ENCODE data around the gene CEPT1.

CEPT1 gene

GRCh38 chr1:111182052-111182451 lies 42.0 kb downstream of the CEPT1 start:
- Histone ChIP-seq H3K4me3 (ENCODE audit: insufficient read length, low read depth) (no peak overlapping the region), H3K4me1 (ENCODE audit: insufficient read depth, insufficient read length) (no peaks in the 10 kb centered on the region), H3K9ac (ENCODE audit: insufficient read length, low read depth) (no peak overlapping the region), H3K36me3 (ENCODE audit: insufficient read depth, insufficient read length, low read length) (peaks cover 40% of the 10 kb centered on the region), H3K9me3 (ENCODE audit: insufficient read depth, low read length) (no peaks in the 10 kb centered on the region), H3K27me3 (ENCODE audit: insufficient read depth, insufficient read length) (no peaks in the 10 kb centered on the region)
- no peak for DNase-seq (ENCODE audit: low read depth, low spot score)
- no peak for TF ChIP-seq ZNF274 (IDR thresholded peaks at IDR 0.05; ENCODE audit: low read depth, low read length)
- TF ChIP-seq SUZ12 (IDR thresholded peaks at IDR 0.05; ENCODE audit: extremely low read depth, insufficient read depth, insufficient read length) = no peak
- TF ChIP-seq YY1 (IDR thresholded peaks at IDR 0.05; ENCODE audit: insufficient read depth, insufficient read length) = no peak

- DNase-seq (ENCODE audit: low read depth, low spot score) = no peak
- no peaks in the 10 kb centered on the region for H3K4me1 ChIP-seq (ENCODE audit: insufficient read depth, insufficient read length)
- H3K9ac ChIP-seq (ENCODE audit: insufficient read length, low read depth) = no peak overlapping the region
- no peak overlapping the region for H3K4me3 ChIP-seq (ENCODE audit: insufficient read length, low read depth)
- TF ChIP-seq ZNF274 (IDR thresholded peaks at IDR 0.05; ENCODE audit: low read depth, low read length) = no peak
- no peak for TF ChIP-seq SUZ12 (IDR thresholded peaks at IDR 0.05; ENCODE audit: extremely low read depth, insufficient read depth, insufficient read length)
- TF ChIP-seq YY1 (IDR thresholded peaks at IDR 0.05; ENCODE audit: insufficient read depth, insufficient read length) = no peak
- peaks cover 50% of the 10 kb centered on the region for H3K36me3 ChIP-seq (ENCODE audit: insufficient read depth, insufficient read length, low read length)
- H3K9me3 ChIP-seq (ENCODE audit: insufficient read depth, low read length) = no peaks in the 10 kb centered on the region
- H3K27me3 ChIP-seq (ENCODE audit: insufficient read depth, insufficient read length) = no peaks in the 10 kb centered on the region
Observed at GRCh38 chr1:111183308-111184069, 43.5 kb downstream of the CEPT1 start.

- DNase-seq (ENCODE audit: low read depth, low spot score) = no peak
- H3K9ac ChIP-seq (ENCODE audit: insufficient read length, low read depth) = no peak overlapping the region
- no peaks in the 10 kb centered on the region for H3K9me3 ChIP-seq (ENCODE audit: insufficient read depth, low read length)
- H3K4me3 ChIP-seq (ENCODE audit: insufficient read length, low read depth) = no peak overlapping the region
- peaks cover 50% of the 10 kb centered on the region for H3K36me3 ChIP-seq (ENCODE audit: insufficient read depth, insufficient read length, low read length)
- no peaks in the 10 kb centered on the region for H3K4me1 ChIP-seq (ENCODE audit: insufficient read depth, insufficient read length)
- no peaks in the 10 kb centered on the region for H3K27me3 ChIP-seq (ENCODE audit: insufficient read depth, insufficient read length)
- TF ChIP-seq YY1 (IDR thresholded peaks at IDR 0.05; ENCODE audit: insufficient read depth, insufficient read length) = no peak
- no peak for TF ChIP-seq ZNF274 (IDR thresholded peaks at IDR 0.05; ENCODE audit: low read depth, low read length)
- TF ChIP-seq SUZ12 (IDR thresholded peaks at IDR 0.05; ENCODE audit: extremely low read depth, insufficient read depth, insufficient read length) = no peak
Observed at GRCh38 chr1:111184663-111185062, 44.6 kb downstream of the CEPT1 start.

- Histone ChIP-seq H3K4me3 (ENCODE audit: insufficient read length, low read depth) (no peak overlapping the region), H3K27me3 (ENCODE audit: insufficient read depth, insufficient read length) (no peaks in the 10 kb centered on the region), H3K9ac (ENCODE audit: insufficient read length, low read depth) (no peak overlapping the region), H3K9me3 (ENCODE audit: insufficient read depth, low read length) (no peaks in the 10 kb centered on the region), H3K4me1 (ENCODE audit: insufficient read depth, insufficient read length) (peaks cover 2% of the 10 kb centered on the region), H3K36me3 (ENCODE audit: insufficient read depth, insufficient read length, low read length) (peaks cover 23% of the 10 kb centered on the region)
- no peak for DNase-seq (ENCODE audit: low read depth, low spot score)
- TF ChIP-seq SUZ12 (IDR thresholded peaks at IDR 0.05; ENCODE audit: extremely low read depth, insufficient read depth, insufficient read length) (no peak), ZNF274 (IDR thresholded peaks at IDR 0.05; ENCODE audit: low read depth, low read length) (no peak), YY1 (IDR thresholded peaks at IDR 0.05; ENCODE audit: insufficient read depth, insufficient read length) (no peak)
Observed at GRCh38 chr1:111190931-111191451, 51.0 kb downstream of the CEPT1 start.

GRCh38 chr1:111191496-111191895 lies 51.5 kb downstream of the CEPT1 start:
- no peak for DNase-seq (ENCODE audit: low read depth, low spot score)
- no peak for TF ChIP-seq YY1 (IDR thresholded peaks at IDR 0.05; ENCODE audit: insufficient read depth, insufficient read length)
- TF ChIP-seq SUZ12 (IDR thresholded peaks at IDR 0.05; ENCODE audit: extremely low read depth, insufficient read depth, insufficient read length) = no peak
- TF ChIP-seq ZNF274 (IDR thresholded peaks at IDR 0.05; ENCODE audit: low read depth, low read length) = no peak
- no peaks in the 10 kb centered on the region for H3K9me3 ChIP-seq (ENCODE audit: insufficient read depth, low read length)

GRCh38 chr1:111192074-111192473 lies 52.1 kb downstream of the CEPT1 start:
- Histone ChIP-seq H3K4me3 (ENCODE audit: insufficient read length, low read depth) (no peak overlapping the region), H3K36me3 (ENCODE audit: insufficient read depth, insufficient read length, low read length) (peaks cover 13% of the 10 kb centered on the region), H3K9me3 (ENCODE audit: insufficient read depth, low read length) (no peaks in the 10 kb centered on the region), H3K9ac (ENCODE audit: insufficient read length, low read depth) (no peak overlapping the region), H3K4me1 (ENCODE audit: insufficient read depth, insufficient read length) (peaks cover 2% of the 10 kb centered on the region), H3K27me3 (ENCODE audit: insufficient read depth, insufficient read length) (no peaks in the 10 kb centered on the region)
- no peak for DNase-seq (ENCODE audit: low read depth, low spot score)
- TF ChIP-seq SUZ12 (IDR thresholded peaks at IDR 0.05; ENCODE audit: extremely low read depth, insufficient read depth, insufficient read length) (no peak), YY1 (IDR thresholded peaks at IDR 0.05; ENCODE audit: insufficient read depth, insufficient read length) (no peak), ZNF274 (IDR thresholded peaks at IDR 0.05; ENCODE audit: low read depth, low read length) (no peak)

More at GRCh38 chr1:111191496-111191895, 51.5 kb downstream of the CEPT1 start:
- H3K27me3 ChIP-seq (ENCODE audit: insufficient read depth, insufficient read length) = no peaks in the 10 kb centered on the region
- no peak overlapping the region for H3K4me3 ChIP-seq (ENCODE audit: insufficient read length, low read depth)
- no peak overlapping the region for H3K9ac ChIP-seq (ENCODE audit: insufficient read length, low read depth)
- H3K4me1 ChIP-seq (ENCODE audit: insufficient read depth, insufficient read length) = peaks cover 2% of the 10 kb centered on the region
- H3K36me3 ChIP-seq (ENCODE audit: insufficient read depth, insufficient read length, low read length) = peaks cover 18% of the 10 kb centered on the region

GRCh38 chr1:111192658-111193519 lies 52.9 kb downstream of the CEPT1 start:
- Histone ChIP-seq H3K4me3 (ENCODE audit: insufficient read length, low read depth) (no peak overlapping the region), H3K27me3 (ENCODE audit: insufficient read depth, insufficient read length) (no peaks in the 10 kb centered on the region), H3K9me3 (ENCODE audit: insufficient read depth, low read length) (no peaks in the 10 kb centered on the region), H3K36me3 (ENCODE audit: insufficient read depth, insufficient read length, low read length) (peaks cover 5% of the 10 kb centered on the region), H3K4me1 (ENCODE audit: insufficient read depth, insufficient read length) (peaks cover 2% of the 10 kb centered on the region), H3K9ac (ENCODE audit: insufficient read length, low read depth) (no peak overlapping the region)
- DNase-seq (ENCODE audit: low read depth, low spot score) = no peak
- no peak for TF ChIP-seq YY1 (IDR thresholded peaks at IDR 0.05; ENCODE audit: insufficient read depth, insufficient read length)
- no peak for TF ChIP-seq ZNF274 (IDR thresholded peaks at IDR 0.05; ENCODE audit: low read depth, low read length)
- no peak for TF ChIP-seq SUZ12 (IDR thresholded peaks at IDR 0.05; ENCODE audit: extremely low read depth, insufficient read depth, insufficient read length)

Data from NT2/D1 (cell line).